ENCODE data around the gene HECA. TPM values are rescaled to one million over a fixed set of nuclear protein-coding genes. Genes with fewer than 3 reads are reported as not detected.

Gene HECA
- total RNA-seq, 2 experiments from 2014 or later: 73.3 to 78.2 TPM

- H3K27me3 Mint-ChIP-seq: no peaks in the 10 kb centered on the region
- peak overlapping the region; percentile 47 for H3K4me3 Mint-ChIP-seq
Observed at GRCh38 chr6:139174961-139175360, 40.1 kb downstream of the HECA start.

DNA sequence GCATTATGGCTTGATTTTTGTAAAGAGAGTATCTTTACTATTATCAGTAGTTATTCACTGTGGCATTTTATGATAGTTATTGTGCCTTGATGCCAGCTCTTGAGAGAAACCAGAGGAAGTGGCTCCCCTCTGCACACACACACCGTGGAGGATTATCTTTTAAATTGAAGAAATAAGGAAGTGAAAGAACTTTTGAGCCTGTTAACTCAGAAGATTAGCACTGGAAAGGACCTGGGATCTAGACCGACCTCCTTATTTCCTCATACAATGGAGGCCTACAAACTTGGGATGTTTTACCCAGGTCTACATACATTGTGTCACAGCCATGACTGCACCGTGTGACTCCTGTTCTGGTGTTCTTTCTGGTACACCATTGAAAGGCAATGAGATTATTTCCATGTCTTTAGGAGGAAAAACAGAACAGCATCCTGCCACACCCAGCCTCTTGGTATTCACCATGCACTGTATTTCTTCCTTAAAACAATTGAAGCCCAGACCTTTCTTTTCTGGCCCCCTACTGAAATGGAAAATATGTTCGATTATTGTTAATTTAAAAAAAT is 40.6 kb downstream of the HECA start:
- Mint-ChIP-seq H3K4me3 (peak overlapping the region; percentile 47), H3K27ac (peak overlapping the region; percentile 52), H3K4me1 (peaks cover 64% of the 10 kb centered on the region), H3K9me3 (peaks cover 1% of the 10 kb centered on the region), H3K27me3 (no peaks in the 10 kb centered on the region), H3K36me3 (peaks cover 58% of the 10 kb centered on the region)
- ATAC-seq (ENCODE audit: low read depth): no peak
- POLR2A ChIA-PET: interaction anchor here (0.9 to 2.2 kb wide), 2 partner anchors 38 to 50 kb away, joined by 4 to 7 read pairs; no protein-coding TSS in a partner anchor
- DNase-seq: no peak

More at GRCh38 chr6:139174961-139175360, 40.1 kb downstream of the HECA start:
- H3K9me3 Mint-ChIP-seq: no peaks in the 10 kb centered on the region
- DNase-seq: no peak
- H3K27ac Mint-ChIP-seq: peak overlapping the region; percentile 52
- POLR2A ChIA-PET: interaction anchor here (0.5 to 2.2 kb wide), 3 partner anchors 33 to 50 kb away, joined by 4 to 7 read pairs (median 4); no protein-coding TSS in a partner anchor
- no peak for ATAC-seq (ENCODE audit: low read depth)
- H3K36me3 Mint-ChIP-seq: peaks cover 55% of the 10 kb centered on the region
- H3K4me1 Mint-ChIP-seq: peaks cover 64% of the 10 kb centered on the region

- Mint-ChIP-seq H3K4me3 (no peak overlapping the region), H3K36me3 (peaks cover 55% of the 10 kb centered on the region), H3K27ac (no peak overlapping the region), H3K4me1 (peaks cover 22% of the 10 kb centered on the region), H3K27me3 (no peaks in the 10 kb centered on the region), H3K9me3 (peaks cover 1% of the 10 kb centered on the region)
- POLR2A ChIA-PET: no interaction called here
- ATAC-seq (ENCODE audit: low read depth): no peak
- no peak for DNase-seq
Observed at GRCh38 chr6:139181236-139181635, 46.4 kb downstream of the HECA start.

- Mint-ChIP-seq H3K9me3 (peaks cover 1% of the 10 kb centered on the region), H3K4me1 (peaks cover 8% of the 10 kb centered on the region), H3K27ac (no peak overlapping the region), H3K36me3 (peaks cover 34% of the 10 kb centered on the region), H3K27me3 (no peaks in the 10 kb centered on the region), H3K4me3 (no peak overlapping the region)
- POLR2A ChIA-PET: interaction anchor here (1.0 kb wide), 1 partner anchor 10 kb away, joined by 3 read pairs; no protein-coding TSS in a partner anchor
- no peak for ATAC-seq (ENCODE audit: low read depth)
- no peak for DNase-seq
Observed at GRCh38 chr6:139184047-139184446, 49.2 kb downstream of the HECA start.

DNA sequence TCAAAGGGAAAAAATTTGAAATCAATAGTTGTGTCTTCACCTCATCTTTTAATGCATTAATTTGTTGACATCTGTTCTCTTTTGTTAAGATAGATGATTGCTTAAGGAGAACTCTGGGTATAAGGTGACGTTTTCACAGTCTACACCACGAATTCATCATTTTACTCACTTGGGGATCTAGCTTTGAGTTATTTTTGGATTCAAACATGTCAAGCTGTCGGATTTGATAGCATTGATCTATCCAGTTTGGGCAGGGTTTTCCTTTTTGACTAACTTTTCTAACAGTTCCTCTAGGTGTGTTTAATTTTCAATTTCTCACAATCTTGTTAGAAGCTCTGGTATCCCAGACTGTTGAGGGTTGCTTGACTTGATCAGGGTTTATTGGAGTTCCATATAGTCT is 49.6 kb downstream of the HECA start:
- Mint-ChIP-seq H3K4me1 (peaks cover 8% of the 10 kb centered on the region), H3K27me3 (no peaks in the 10 kb centered on the region), H3K36me3 (peaks cover 30% of the 10 kb centered on the region), H3K9me3 (peaks cover 1% of the 10 kb centered on the region), H3K27ac (no peak overlapping the region), H3K4me3 (no peak overlapping the region)
- POLR2A ChIA-PET: interaction anchor here (1.0 kb wide), 1 partner anchor 10 kb away, joined by 3 read pairs; no protein-coding TSS in a partner anchor
- DNase-seq (no peak), ATAC-seq (ENCODE audit: low read depth) (no peak)

DNA sequence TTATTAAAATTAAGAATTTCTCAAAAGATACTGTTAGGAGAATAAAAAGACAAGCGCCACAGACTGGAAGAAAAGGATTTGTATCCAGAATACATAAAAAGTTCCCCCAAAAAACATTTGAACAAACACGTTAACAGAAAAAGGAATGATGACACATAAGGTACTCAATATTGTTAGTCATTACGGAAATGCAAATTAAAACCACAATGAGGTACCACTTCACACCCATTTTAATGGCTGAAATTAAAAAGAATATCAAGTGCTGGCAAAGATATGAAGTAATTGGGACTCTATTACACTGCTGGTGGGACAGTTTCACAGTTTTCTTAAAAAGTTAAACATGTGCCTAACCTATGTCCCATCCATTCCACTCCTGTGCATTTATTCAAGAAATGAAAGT is 51.4 kb downstream of the HECA start:
- ATAC-seq (ENCODE audit: low read depth) (no peak), DNase-seq (no peak)
- H3K4me3 Mint-ChIP-seq: no peak overlapping the region
- H3K36me3 Mint-ChIP-seq: peaks cover 14% of the 10 kb centered on the region
- POLR2A ChIA-PET: no interaction called here
- H3K4me1 Mint-ChIP-seq: peaks cover 5% of the 10 kb centered on the region
- no peaks in the 10 kb centered on the region for H3K9me3 Mint-ChIP-seq
- no peaks in the 10 kb centered on the region for H3K27me3 Mint-ChIP-seq
- no peak overlapping the region for H3K27ac Mint-ChIP-seq

- ATAC-seq (ENCODE audit: low read depth): no peak
- DNase-seq: no peak
Observed at GRCh38 chr6:139186692-139187091, 51.8 kb downstream of the HECA start.

GRCh38 chr6:139187489-139187888 is 52.6 kb downstream of the HECA start:
- no peaks in the 10 kb centered on the region for H3K9me3 Mint-ChIP-seq
- H3K27me3 Mint-ChIP-seq: no peaks in the 10 kb centered on the region
- peaks cover 6% of the 10 kb centered on the region for H3K36me3 Mint-ChIP-seq
- POLR2A ChIA-PET: no interaction called here
- H3K4me3 Mint-ChIP-seq: no peak overlapping the region
- peaks cover 5% of the 10 kb centered on the region for H3K4me1 Mint-ChIP-seq
- H3K27ac Mint-ChIP-seq: no peak overlapping the region
- no peak for DNase-seq
- no peak for ATAC-seq (ENCODE audit: low read depth)

More at GRCh38 chr6:139186692-139187091, 51.8 kb downstream of the HECA start:
- H3K9me3 Mint-ChIP-seq: no peaks in the 10 kb centered on the region
- no peaks in the 10 kb centered on the region for H3K27me3 Mint-ChIP-seq
- POLR2A ChIA-PET: no interaction called here
- no peak overlapping the region for H3K4me3 Mint-ChIP-seq
- H3K36me3 Mint-ChIP-seq: peaks cover 11% of the 10 kb centered on the region
- peaks cover 5% of the 10 kb centered on the region for H3K4me1 Mint-ChIP-seq
- no peak overlapping the region for H3K27ac Mint-ChIP-seq

- no peak overlapping the region for H3K27ac Mint-ChIP-seq
- peaks cover 5% of the 10 kb centered on the region for H3K4me1 Mint-ChIP-seq
- no peaks in the 10 kb centered on the region for H3K9me3 Mint-ChIP-seq
- ATAC-seq (ENCODE audit: low read depth): no peak
- H3K36me3 Mint-ChIP-seq: peaks cover 3% of the 10 kb centered on the region
- POLR2A ChIA-PET: no interaction called here
- H3K27me3 Mint-ChIP-seq: no peaks in the 10 kb centered on the region
- no peak for DNase-seq
- no peak overlapping the region for H3K4me3 Mint-ChIP-seq
Observed at GRCh38 chr6:139189665-139190064, 54.8 kb downstream of the HECA start.

DNA sequence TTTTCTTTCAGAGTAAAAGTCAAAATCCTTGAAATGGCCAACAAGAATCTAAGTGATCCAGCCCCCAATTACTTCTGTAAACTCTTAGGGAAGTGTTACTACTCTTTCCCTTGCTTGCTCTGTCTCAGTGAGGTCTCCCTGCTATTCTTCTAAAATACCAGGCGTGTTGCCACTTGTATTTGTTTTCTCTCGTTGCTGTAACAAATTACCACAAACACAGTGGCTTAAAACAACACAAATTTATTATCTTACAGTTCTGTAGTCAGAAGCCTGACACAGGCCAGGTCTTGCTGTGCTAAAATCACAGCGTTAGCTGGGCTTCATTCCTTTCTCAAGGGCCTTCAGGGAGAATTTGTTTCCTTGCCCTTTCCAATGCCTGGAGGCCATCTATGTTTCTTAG is 59.9 kb downstream of the HECA start:
- Mint-ChIP-seq H3K4me3 (no peak overlapping the region), H3K27ac (no peak overlapping the region), H3K36me3 (no peaks in the 10 kb centered on the region), H3K27me3 (no peaks in the 10 kb centered on the region), H3K9me3 (peaks cover 7% of the 10 kb centered on the region), H3K4me1 (no peaks in the 10 kb centered on the region)
- POLR2A ChIA-PET: no interaction called here
- DNase-seq: no peak
- no peak for ATAC-seq (ENCODE audit: low read depth)

GRCh38 chr6:139198529-139199288 is 63.8 kb downstream of the HECA start:
- peaks cover 2% of the 10 kb centered on the region for H3K4me1 Mint-ChIP-seq
- H3K36me3 Mint-ChIP-seq: peaks cover 3% of the 10 kb centered on the region
- POLR2A ChIA-PET: interaction anchor here (0.6 to 1.0 kb wide), 2 partner anchors 174 to 273 kb away, joined by 3 to 4 read pairs; no protein-coding TSS in a partner anchor
- no peak overlapping the region for H3K27ac Mint-ChIP-seq
- H3K9me3 Mint-ChIP-seq: peaks cover 13% of the 10 kb centered on the region
- no peak overlapping the region for H3K4me3 Mint-ChIP-seq
- DNase-seq (no peak), ATAC-seq (ENCODE audit: low read depth) (no peak)
- H3K27me3 Mint-ChIP-seq: no peaks in the 10 kb centered on the region

- POLR2A ChIA-PET: no interaction called here
- Mint-ChIP-seq H3K9me3 (peaks cover 17% of the 10 kb centered on the region), H3K36me3 (peaks cover 5% of the 10 kb centered on the region)
Observed at GRCh38 chr6:139201378-139201777, 66.5 kb downstream of the HECA start.

GRCh38 chr6:139204978-139205377 is 70.1 kb downstream of the HECA start:
- POLR2A ChIA-PET: no interaction called here
- ATAC-seq (ENCODE audit: low read depth) (no peak), DNase-seq (no peak)
- Mint-ChIP-seq H3K27ac (no peak overlapping the region), H3K9me3 (peaks cover 30% of the 10 kb centered on the region), H3K4me1 (peaks cover 2% of the 10 kb centered on the region), H3K36me3 (peaks cover 8% of the 10 kb centered on the region), H3K27me3 (no peaks in the 10 kb centered on the region), H3K4me3 (no peak overlapping the region)

More at GRCh38 chr6:139201378-139201777, 66.5 kb downstream of the HECA start:
- no peak overlapping the region for H3K4me3 Mint-ChIP-seq
- no peaks in the 10 kb centered on the region for H3K27me3 Mint-ChIP-seq
- ATAC-seq (ENCODE audit: low read depth) (no peak), DNase-seq (no peak)
- H3K27ac Mint-ChIP-seq: no peak overlapping the region
- H3K4me1 Mint-ChIP-seq: peaks cover 2% of the 10 kb centered on the region

GRCh38 chr6:139205843-139206242 is 71.0 kb downstream of the HECA start:
- Mint-ChIP-seq H3K27ac (no peak overlapping the region), H3K27me3 (no peaks in the 10 kb centered on the region), H3K4me3 (no peak overlapping the region), H3K9me3 (peaks cover 30% of the 10 kb centered on the region), H3K4me1 (peaks cover 2% of the 10 kb centered on the region), H3K36me3 (peaks cover 8% of the 10 kb centered on the region)
- ATAC-seq (ENCODE audit: low read depth) (no peak), DNase-seq (no peak)
- POLR2A ChIA-PET: no interaction called here
